Neural cell (in vitro differentiated cells): ENCODE data around the gene LRP1-AS. TPM values are rescaled to one million over a fixed set of nuclear protein-coding genes. Genes with fewer than 3 reads are reported as not detected.

Experiments used
- H2AFZ ChIP-seq: fragments of 200-600, 300-800 bp; sonication (generic), shearing (Covaris generic); 2 replicates; pipeline ENCODE4 v1.6.0; 2014; ENCODE audit warnings: low read depth, mild to moderate bottlenecking, antibody characterized with exemption, low read length, moderate library complexity
- H3F3A ChIP-seq: fragments of 200-600 bp; shearing (Covaris generic); 2 replicates; pipeline ENCODE4 v1.6.1; 2016; ENCODE audit warnings: mild to moderate bottlenecking, moderate library complexity, mixed read lengths, antibody characterized with exemption, low read length; ENCODE audit not compliant: insufficient read depth, poor library complexity, severe bottlenecking
- H3K27ac ChIP-seq: fragments of 200-600, 300-800 bp; sonication (generic), shearing (Covaris generic); 2 replicates; pipeline ENCODE4 v1.5.1; 2014; ENCODE audit warnings: mild to moderate bottlenecking, low read length, moderate library complexity
- H3K27me3 ChIP-seq: fragments of 300-800, 200-600 bp; sonication (generic), shearing (Covaris generic); 2 replicates; pipeline ENCODE4 v1.6.0; 2014; ENCODE audit warnings: mild to moderate bottlenecking, low read depth, low read length, moderate library complexity; ENCODE audit not compliant: insufficient read depth
- H3K36me3 ChIP-seq: fragments of 300-800, 200-600 bp; sonication (generic), shearing (Covaris generic); 2 replicates; pipeline ENCODE4 v1.5.1; 2014; ENCODE audit warnings: mild to moderate bottlenecking, antibody characterized with exemption, low read length, moderate library complexity; ENCODE audit not compliant: insufficient read depth
- H3K4me2 ChIP-seq: fragments of 300-800, 200-600 bp; sonication (generic), shearing (Covaris generic); 2 replicates; pipeline ENCODE4 v1.6.0; 2014; ENCODE audit warnings: mild to moderate bottlenecking, low read length
- H3K4me3 ChIP-seq: fragments of 300-800, 200-600 bp; sonication (generic), shearing (Covaris generic); 2 replicates; pipeline ENCODE4 v1.5.1; 2014; ENCODE audit warnings: mild to moderate bottlenecking, low read length, moderate library complexity
- H3K79me2 ChIP-seq: fragments of 200-600 bp; shearing (Covaris generic); replicated peaks from 2 replicates; pipeline ENCODE4 v1.6.0; 2014; ENCODE audit warnings: mild to moderate bottlenecking, low read length, moderate library complexity; ENCODE audit not compliant: insufficient read depth
- H3K9ac ChIP-seq: fragments of 300-800, 200-600 bp; sonication (generic), shearing (Covaris generic); 2 replicates; pipeline ENCODE4 v1.6.1; 2016; ENCODE audit warnings: mild to moderate bottlenecking, low read length, mixed read lengths
- H3K9me2 ChIP-seq: fragments of 200-600 bp; shearing (Covaris generic); 2 replicates; pipeline ENCODE4 v1.6.1; 2016; ENCODE audit warnings: mild to moderate bottlenecking, low read length, mixed read lengths; ENCODE audit not compliant: insufficient read depth
- H3K9me3 ChIP-seq: fragments of 200-600, 300-800 bp; sonication (generic), shearing (Covaris generic); 2 replicates; pipeline ENCODE4 v1.6.1; 2016; ENCODE audit warnings: mild to moderate bottlenecking, mixed run types, low read length, moderate library complexity, mixed read lengths
- H4K20me1 ChIP-seq: fragments of 200-600 bp; shearing (Covaris generic); 2 replicates; pipeline ENCODE4 v1.6.1; 2016; ENCODE audit warnings: mild to moderate bottlenecking, mixed run types; ENCODE audit not compliant: insufficient read depth
- EP300 ChIP-seq: fragments of 450-650 bp; conservative IDR thresholded peaks from 2 replicates; pipeline ENCODE4 v1.6.1; 2014; ENCODE audit warnings: antibody characterized with exemption, mild to moderate bottlenecking, moderate library complexity; ENCODE audit not compliant: poor library complexity, severe bottlenecking
- EZH2 ChIP-seq: fragments of 200-600, 300-800 bp; shearing (Covaris generic), sonication (generic); IDR thresholded peaks from 2 replicates; pipeline ENCODE4 v1.6.1; 2014; ENCODE audit warnings: antibody characterized with exemption, low read length, borderline replicate concordance, mild to moderate bottlenecking; ENCODE audit not compliant: insufficient read depth, poor library complexity, severe bottlenecking
- MXI1 ChIP-seq: fragments of 450-650 bp; conservative IDR thresholded peaks from 2 replicates; pipeline ENCODE4 v1.6.1; 2014; ENCODE audit warnings: antibody characterized with exemption, mild to moderate bottlenecking; ENCODE audit not compliant: poor library complexity, severe bottlenecking
- POLR2AphosphoS5 ChIP-seq: IDR thresholded peaks from 2 replicates; pipeline ENCODE4 v1.6.1; 2012
- RAD21 ChIP-seq: fragments of 450-650 bp; conservative IDR thresholded peaks from 2 replicates; pipeline ENCODE4 v1.6.1; 2014; ENCODE audit warnings: antibody characterized with exemption, mild to moderate bottlenecking, moderate library complexity
- REST ChIP-seq: IDR thresholded peaks from 2 replicates; pipeline ENCODE4 v1.6.1; 2012; ENCODE audit warnings: borderline replicate concordance
- SMC3 ChIP-seq: fragments of 450-650 bp; conservative IDR thresholded peaks from 2 replicates; pipeline ENCODE4 v1.6.1; 2014; ENCODE audit warnings: antibody characterized with exemption, mild to moderate bottlenecking, moderate library complexity; ENCODE audit not compliant: poor library complexity
- TAF1 ChIP-seq: IDR thresholded peaks from 2 replicates; pipeline ENCODE4 v1.6.1; 2012; ENCODE audit warnings: low read depth
- polyA plus RNA-seq: library from polyadenylated mRNA; depleted of rRNA; stranded (reverse); fragments of >200 nt; gene quantifications from 2 replicates; pipeline ENCODE4 v1.2.3, GENCODE V29; 2014
- TF ChIP-seq, protein P1 (sequence below): fragments of 450-650 bp; IDR thresholded peaks from 2 replicates; pipeline ENCODE4 v1.5.1; 2014; ENCODE audit warnings: antibody characterized with exemption, mild to moderate bottlenecking, moderate library complexity; ENCODE audit not compliant: poor library complexity, severe bottlenecking

LRP1-AS gene
- polyA plus RNA-seq, 1 donor from 2014 or later = not detected

- H3K79me2 ChIP-seq = peaks cover 39% of the 10 kb centered on the region
- H3K36me3 ChIP-seq = no peaks in the 10 kb centered on the region
- H3K9me2 ChIP-seq = no peaks in the 10 kb centered on the region
- H3K4me2 ChIP-seq = peak overlapping the region; percentile 95
- peak overlapping the region; percentile 99 for H3K4me3 ChIP-seq
- H3K27ac ChIP-seq = peak overlapping the region; percentile 75
- peaks cover 16% of the 10 kb centered on the region for H4K20me1 ChIP-seq
- no peak for TF ChIP-seq RAD21
- TF ChIP-seq POLR2AphosphoS5 = no peak
- TF ChIP-seq TAF1 = no peak
- TF ChIP-seq, protein P1, sequence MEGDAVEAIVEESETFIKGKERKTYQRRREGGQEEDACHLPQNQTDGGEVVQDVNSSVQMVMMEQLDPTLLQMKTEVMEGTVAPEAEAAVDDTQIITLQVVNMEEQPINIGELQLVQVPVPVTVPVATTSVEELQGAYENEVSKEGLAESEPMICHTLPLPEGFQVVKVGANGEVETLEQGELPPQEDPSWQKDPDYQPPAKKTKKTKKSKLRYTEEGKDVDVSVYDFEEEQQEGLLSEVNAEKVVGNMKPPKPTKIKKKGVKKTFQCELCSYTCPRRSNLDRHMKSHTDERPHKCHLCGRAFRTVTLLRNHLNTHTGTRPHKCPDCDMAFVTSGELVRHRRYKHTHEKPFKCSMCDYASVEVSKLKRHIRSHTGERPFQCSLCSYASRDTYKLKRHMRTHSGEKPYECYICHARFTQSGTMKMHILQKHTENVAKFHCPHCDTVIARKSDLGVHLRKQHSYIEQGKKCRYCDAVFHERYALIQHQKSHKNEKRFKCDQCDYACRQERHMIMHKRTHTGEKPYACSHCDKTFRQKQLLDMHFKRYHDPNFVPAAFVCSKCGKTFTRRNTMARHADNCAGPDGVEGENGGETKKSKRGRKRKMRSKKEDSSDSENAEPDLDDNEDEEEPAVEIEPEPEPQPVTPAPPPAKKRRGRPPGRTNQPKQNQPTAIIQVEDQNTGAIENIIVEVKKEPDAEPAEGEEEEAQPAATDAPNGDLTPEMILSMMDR = no peak
- no peak for TF ChIP-seq EP300
- no peak for TF ChIP-seq EZH2
- no peak for TF ChIP-seq SMC3
- no peak for TF ChIP-seq MXI1
- no peak for TF ChIP-seq REST
- H3F3A ChIP-seq = no peaks in the 10 kb centered on the region
- H2AFZ ChIP-seq = no peak overlapping the region
- H3K9me3 ChIP-seq = no peaks in the 10 kb centered on the region
- H3K27me3 ChIP-seq = no peaks in the 10 kb centered on the region
- H3K9ac ChIP-seq = peak overlapping the region; percentile 96
These were observed 17.5 kb downstream of the LRP1-AS start for GRCh38 chr12:57129889-57130288.

- Histone ChIP-seq H4K20me1 (peaks cover 14% of the 10 kb centered on the region), H3K9me3 (no peaks in the 10 kb centered on the region), H3K79me2 (peaks cover 39% of the 10 kb centered on the region)
These were observed 18.0 kb downstream of the LRP1-AS start for GRCh38 chr12:57129321-57129842.

More at GRCh38 chr12:57129321-57129842, 18.0 kb downstream of the LRP1-AS start:
- Histone ChIP-seq H3F3A (no peaks in the 10 kb centered on the region), H3K9me2 (no peaks in the 10 kb centered on the region), H3K27ac (peak overlapping the region; percentile 75), H3K4me2 (peak overlapping the region; percentile 95), H3K9ac (peak overlapping the region; percentile 96), H3K27me3 (no peaks in the 10 kb centered on the region), H2AFZ (peak overlapping the region; percentile 49), H3K36me3 (no peaks in the 10 kb centered on the region), H3K4me3 (peak overlapping the region; percentile 99)
- no peak for TF ChIP-seq MXI1
- TF ChIP-seq, protein P1 = no peak
- no peak for TF ChIP-seq REST
- no peak for TF ChIP-seq POLR2AphosphoS5
- TF ChIP-seq RAD21 = no peak
- no peak for TF ChIP-seq EZH2
- no peak for TF ChIP-seq TAF1
- no peak for TF ChIP-seq SMC3
- TF ChIP-seq EP300 = no peak
